Measurements from ENCODE around the gene GAL3ST3.
"Not testable (repeated sequence)": the region's sequence is repeated elsewhere in the genome, so short reads cannot be mapped to it uniquely, and the experiment has no call there.

The GAL3ST3 gene

DNA sequence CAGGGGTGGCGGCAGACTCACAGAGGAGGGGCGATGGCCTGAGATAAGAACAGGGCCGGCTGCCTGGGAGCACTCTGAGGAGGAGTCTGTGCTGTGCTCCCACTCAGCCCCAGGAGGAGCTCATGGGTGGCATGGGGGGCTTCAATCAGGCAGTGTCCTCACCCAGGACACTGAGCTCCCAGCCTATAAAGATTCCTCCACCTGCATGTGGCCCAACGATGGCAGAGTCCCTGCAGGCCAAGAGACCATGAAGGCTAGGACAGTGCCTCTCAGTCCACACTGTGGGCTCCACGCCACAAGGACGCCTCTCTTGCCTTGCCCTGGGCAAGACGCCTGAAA is 35.2 kb downstream of the GAL3ST3 start:
- no peak for DNase-seq (ENCODE audit: low read depth in 3 of 3)

DNA sequence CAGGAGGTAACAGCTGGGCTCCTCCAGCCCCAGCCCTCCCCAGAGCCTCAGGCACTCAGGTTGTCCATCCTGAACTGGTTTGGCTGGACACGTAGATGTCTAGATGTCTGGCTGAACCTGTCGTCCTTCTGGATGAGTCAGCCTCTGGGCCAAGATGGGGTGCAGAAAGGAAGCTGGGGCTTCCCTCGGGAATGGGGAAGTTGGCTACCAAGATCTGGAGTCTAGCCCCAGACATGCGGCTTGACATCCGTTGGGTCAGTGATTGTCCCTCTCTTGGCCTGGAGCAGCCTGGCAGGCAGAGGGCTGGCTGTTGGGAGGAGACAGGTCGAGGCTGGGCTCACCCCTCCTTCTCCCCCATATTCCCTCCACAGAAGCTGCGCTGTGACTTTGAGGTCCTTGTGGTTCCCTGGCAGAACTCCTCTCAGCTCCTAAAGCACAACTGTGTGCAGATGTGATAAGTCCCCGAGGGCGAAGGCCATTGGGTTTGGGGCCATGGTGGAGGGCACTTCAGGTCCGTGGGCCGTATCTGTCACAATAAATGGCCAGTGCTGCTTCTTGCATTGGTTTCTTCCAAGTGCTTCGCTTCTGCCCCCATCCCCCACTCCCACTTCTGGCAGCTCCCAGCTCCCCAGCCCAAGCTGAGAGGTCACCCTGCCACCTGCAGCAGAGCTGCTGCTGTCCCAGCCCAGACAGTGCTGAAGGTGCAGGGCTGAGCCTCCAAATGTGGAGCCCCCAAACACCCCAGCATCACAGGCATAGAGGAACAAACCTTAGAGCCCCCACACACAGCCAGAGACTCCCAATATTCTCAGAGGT is 35.8 kb downstream of the GAL3ST3 start:
- DNase-seq (ENCODE audit: low read depth in 3 of 3), result no peak

DNA sequence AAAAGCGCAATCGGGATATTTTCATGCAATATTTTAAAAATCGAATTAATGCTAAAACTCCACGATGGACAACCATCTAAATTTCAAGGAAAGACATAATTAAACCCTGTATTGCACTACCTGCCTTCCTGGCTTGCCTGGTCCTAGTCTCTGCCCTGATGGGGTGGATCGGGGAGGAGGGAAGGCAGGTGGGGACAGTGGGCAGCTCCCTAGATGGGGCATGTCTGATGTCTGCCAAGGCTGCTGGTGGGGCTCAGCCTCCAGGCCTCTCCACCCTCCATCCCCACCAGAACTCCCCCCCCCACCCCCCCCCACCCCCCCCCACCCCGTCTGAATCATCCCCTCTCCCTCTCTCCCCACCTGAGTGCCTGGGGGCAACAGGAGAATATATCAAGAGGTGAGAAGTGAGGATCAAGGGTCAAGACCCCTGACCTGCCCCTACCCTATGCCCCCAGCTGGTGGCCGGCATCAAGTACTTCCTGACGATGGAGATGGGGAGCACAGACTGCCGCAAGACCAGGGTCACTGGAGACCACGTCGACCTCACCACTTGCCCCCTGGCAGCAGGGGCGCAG is 36.5 kb downstream of the GAL3ST3 start:
- no peak for DNase-seq (ENCODE audit: low read depth in 3 of 3)

DNA sequence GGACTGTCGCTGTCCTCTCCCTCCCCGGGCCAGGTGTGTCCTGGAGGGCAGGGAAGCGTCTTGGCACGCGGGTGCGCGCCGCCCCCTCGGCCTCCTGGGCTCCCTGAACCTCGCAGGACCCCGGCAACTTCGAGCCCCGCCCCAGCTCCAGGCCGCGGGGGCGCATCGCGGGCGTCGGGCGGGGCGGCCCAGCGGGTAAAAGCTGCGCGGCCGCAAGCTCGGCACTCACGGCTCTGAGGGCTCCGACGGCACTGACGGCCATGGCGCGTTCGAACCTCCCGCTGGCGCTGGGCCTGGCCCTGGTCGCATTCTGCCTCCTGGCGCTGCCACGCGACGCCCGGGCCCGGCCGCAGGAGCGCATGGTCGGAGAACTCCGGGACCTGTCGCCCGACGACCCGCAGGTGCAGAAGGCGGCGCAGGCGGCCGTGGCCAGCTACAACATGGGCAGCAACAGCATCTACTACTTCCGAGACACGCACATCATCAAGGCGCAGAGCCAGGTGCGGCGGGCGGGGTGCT is 37.1 kb downstream of the GAL3ST3 start, which contains the start of gene CST6:
Gene CST6, plus strand, starts transcription at position 224 of the 519 bp plus-strand sequence. Its CDS starts 37 bp downstream, at position 261.
- no peak for DNase-seq (ENCODE audit: low read depth in 3 of 3)

DNA sequence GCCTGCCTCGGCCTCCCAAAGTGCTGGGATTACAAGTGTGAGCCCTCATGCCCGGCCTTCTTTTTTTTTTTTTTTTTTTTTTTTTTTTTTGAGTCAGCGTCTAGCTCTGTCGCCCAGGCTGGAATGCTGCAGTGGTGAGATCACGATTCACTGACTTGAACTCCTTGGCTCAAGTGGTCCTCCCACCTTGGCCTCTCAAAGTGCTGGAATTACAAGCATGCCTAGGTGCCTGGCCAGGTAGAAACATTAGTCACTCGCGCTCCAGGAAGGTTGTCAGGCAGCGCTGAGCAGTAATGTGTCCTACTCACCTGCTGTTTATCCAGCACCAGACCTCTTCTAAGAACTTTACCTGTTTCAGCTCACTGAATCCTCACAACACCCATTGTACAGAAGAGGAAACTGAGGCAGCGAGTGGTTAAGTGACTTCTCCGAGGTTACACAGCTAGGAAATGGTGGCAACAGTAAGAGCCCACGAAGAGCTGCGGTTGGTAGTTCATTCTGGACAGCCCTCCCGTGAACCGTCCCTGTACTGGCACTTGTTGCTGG is 37.6 kb downstream of the GAL3ST3 start:
- DNase-seq (ENCODE audit: low read depth in 3 of 3), result no peak

DNA sequence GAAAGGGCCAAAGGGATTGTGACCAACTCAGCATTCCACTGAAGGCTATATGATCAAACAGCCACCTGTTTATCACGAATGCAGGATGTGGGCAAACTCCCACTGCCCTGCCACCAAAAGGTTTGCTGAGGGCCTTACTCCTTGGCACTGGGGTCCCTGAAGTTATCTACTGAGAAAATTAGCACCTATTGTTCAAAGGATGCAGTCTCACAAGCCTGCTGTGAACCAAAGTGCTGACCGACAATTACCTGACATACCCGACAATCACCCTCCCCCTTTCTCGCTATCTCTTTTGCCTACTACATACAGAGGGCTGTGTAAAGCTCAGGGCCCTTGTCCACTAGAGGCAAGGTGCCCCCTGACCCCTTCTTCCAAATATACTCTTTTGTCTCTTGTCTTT is 38.9 kb downstream of the GAL3ST3 start:
- not testable (repeated sequence) for DNase-seq (ENCODE audit: low read depth in 3 of 3)

DNA sequence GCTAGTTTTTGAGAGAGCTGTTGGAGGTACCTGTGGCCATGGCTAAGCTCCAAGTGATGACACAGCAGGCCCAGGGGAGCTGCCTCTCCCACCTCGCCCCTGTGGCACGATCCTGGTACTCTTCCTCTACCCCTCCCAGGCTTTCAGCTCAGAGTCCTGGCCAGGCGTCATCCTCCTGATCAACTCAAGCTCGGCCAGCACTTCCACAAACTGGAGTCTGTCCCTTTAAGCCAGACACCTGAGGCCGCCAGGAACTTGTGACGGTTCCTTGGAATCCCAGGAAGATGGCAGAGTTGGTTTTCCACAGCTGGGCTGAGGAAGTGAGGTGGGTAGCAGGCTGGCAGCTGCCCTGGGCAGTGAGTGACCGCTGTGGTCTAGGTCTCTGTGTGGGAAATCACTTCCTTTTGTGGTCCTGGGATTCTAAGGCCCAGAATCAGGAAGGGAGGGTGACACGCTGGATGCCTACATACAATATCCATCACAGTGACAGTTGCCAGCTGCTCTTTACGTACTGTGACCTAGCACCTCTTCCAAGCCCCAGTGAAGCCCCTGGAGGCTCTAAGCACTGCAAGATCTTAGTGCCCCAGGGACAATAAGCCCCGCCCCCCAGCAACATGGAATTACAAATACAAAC is 40.4 kb downstream of the GAL3ST3 start:
- DNase-seq (ENCODE audit: low read depth in 3 of 3), result no peak

DNA sequence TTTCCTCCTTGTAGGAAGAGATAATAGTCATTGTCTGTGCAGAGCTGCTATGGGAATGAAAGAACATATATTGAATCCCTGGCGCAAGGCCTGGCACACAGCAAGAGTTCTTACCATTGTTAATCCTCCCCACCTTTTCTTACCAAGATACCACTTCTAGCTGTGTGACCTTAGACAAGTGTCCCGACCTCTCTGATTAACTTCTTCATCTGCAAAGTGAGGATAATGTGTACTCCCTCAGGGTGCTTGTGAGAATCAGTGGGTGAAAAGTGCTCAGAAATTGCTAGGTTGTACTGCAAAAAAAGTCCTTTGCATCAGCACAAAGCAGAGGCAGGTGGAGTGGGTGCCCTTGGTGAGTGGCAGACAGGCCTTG is 40.9 kb downstream of the GAL3ST3 start:
- DNase-seq (ENCODE audit: low read depth in 3 of 3), result no peak

DNA sequence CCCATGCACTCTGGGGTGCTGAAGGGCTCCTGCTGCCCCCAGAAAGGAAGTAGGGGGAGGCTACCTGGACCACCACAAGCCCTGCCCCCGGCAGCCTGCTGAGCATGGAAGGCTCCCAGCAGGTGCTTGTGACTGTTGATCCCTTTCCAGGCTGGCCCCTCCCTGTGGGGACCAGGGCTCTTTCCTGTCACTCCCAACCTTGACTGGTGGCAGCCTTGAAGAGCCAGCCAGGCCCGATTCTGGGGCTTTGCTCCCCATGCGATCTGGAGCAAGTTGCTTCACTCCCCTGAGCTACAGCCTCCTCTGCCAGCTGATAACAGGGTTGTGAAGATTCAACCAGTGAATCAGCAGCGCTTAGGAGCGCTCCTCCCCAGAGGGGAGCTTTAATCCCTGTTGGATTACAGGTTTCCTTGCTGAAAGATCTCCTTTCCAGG is 41.7 kb downstream of the GAL3ST3 start:
- no peak for DNase-seq (ENCODE audit: low read depth in 3 of 3)

DNA sequence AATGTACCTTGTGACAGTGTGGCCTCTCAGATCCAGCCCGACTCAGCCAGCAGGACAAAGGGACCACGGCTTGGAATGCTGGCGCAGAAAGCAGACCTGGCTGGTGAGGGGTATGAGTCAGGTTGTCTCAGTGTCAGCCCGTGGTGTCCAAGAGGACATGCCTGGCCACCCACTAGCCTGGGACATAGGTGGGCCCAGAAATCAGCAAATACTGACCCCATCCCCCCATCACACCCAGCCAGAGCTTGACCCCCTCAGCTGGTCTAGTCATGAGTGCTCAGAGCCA is 42.1 kb downstream of the GAL3ST3 start:
- no peak for DNase-seq (ENCODE audit: low read depth in 3 of 3)

DNA sequence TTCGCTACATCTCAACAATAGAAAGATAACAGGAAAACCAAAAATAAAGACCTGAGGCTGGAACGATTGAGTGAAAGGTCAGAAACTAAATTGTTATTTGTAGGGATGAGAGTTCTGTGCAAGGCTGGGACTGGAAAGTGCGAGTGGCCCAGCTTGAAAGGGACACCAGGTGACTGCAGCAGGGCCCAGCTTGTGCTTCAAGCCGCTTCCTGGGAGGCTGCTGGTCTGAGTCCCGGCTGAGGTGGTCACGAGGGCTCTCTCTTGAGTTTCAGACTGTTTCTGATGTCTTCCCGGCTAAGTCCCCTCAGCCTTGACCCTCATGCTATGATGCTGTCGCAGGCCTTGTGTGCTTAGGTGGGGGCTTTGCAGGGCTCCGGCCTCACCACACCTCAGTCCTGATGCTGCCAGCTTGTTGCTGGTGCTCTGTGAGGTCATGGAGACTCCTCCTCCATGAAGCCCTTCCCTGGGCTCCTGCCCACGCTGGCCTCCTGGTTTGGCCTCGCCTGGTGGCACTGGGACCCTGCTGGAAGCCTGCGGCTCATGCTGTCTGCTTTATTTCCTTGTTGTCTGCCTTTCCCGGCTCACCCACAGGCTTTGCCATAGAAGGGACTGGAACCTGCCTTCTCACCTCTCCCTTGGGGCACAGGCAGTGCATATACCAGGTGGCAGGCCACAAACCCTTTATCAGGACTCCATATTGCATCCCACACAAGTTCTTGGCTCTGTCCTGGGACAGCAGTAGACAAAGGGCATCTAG is 42.6 kb downstream of the GAL3ST3 start:
- DNase-seq (ENCODE audit: low read depth in 3 of 3), result no peak

DNA sequence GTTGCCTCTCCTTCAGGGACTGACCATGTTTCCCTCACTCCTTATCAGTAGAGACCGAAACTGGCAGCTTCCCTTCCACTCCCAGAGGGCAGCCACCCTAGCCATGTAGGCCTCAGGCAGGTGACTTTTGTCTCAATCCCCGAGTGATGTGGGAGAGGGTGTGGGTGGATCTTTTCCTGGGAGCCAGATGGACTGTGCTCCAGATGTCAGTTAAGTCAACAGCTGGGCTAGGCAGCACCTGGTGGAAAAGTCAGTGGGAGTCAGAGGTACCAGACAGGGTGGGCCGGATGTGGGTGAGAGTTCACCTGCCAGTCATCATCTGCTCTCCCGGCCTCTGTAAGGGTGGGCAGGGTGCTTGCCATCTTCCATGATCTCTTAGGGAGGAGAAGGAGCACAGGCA is 44.8 kb downstream of the GAL3ST3 start:
- no peak for DNase-seq (ENCODE audit: low read depth in 3 of 3)

DNA sequence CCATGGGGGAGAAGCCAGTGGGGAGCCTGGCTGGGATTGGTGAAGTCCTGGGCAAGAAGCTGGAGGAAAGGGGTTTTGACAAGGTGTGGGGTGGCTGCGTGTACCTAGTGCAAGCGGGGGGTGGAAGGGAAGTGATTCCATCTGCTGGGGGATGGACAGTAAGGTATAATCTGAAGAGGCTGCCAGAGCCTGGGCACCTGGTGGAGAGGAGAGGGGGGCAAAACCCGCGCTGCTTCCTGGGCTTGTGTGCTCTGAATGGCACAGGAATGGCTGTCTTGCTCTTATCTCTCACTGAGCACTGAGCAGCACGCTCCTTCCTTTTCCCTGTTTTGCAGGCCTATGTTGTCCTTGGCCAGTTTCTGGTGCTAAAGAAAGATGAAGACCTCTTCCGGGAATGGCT is 45.7 kb downstream of the GAL3ST3 start:
- no peak for DNase-seq (ENCODE audit: low read depth in 3 of 3)

DNA sequence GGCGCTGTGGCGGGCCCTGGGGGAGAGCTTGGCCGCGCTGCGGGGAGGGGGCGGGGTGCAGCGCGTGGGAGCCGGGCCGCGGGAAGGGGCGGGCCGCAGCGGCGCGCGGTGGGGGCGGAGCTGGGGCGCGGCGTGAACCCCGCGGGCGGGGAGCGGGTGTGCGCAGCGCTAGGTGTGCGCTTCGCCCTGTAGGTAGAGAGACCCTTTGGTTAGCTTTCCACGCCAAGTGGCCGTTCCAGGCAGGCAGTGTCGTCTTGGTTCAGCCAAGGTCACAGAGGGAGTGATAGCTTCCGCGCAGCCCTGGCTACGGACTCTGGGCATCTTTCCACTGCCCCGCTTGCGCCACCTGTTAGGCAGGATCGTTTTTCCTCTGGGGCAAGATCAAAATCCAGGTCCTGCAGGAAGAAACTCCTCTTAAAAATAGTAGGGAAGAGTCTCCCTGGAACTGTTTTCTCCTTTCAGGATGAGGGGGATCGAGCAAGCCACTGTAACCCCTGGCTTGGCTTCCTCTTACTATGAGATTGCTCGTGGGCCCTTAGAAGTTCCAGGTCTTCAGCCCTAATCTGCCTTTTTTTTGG is 46.2 kb downstream of the GAL3ST3 start:
- DNase-seq (ENCODE audit: low read depth in 3 of 3), result no peak

DNA sequence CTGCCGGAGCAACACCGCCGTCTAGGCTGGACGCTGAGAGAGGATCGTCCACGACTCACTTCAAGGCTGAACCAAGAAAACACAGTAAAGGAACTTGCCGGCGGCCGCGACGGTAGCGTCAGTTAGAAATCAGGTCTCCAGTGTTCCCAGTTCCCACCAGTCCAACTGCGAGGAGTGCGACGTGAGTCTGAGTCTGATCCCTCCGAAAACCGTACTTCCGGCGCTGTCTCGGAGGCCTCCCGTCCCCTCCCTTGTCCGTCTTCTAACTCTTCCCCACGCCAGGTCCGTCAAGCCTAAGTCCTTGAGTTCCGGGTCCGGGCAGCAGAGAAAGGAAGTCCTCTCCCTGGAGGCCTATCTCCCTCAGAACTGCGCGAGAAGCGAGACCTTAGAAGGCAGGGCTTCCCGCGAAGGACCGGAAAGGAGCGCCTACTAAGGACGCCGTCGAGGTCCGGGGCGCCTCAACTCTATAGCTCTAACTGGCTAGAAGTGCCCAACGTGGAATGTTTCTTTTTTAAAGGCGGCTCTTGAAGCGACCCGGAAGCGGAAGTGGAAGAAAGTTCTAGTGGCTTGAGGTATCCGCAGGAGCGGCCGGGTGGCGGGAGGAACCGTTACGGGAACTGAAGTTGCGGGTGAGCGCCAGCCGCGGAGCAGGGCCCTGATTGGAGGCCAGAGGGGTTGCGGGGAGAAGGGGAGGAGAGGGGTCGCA is 46.9 kb downstream of the GAL3ST3 start, which contains the start of the genes BANF1 and EIF1AD:
Gene BANF1, plus strand, starts transcription at position 562 of the 706 bp plus-strand sequence. CDS start 748 bp downstream, outside the sequence.
Gene EIF1AD, minus strand, starts transcription at position 216 of the 706 bp plus-strand sequence. CDS start 1,768 bp downstream, outside the sequence.
- DNase-seq (ENCODE audit: low read depth in 3 of 3), result peak; percentile 78 to 84 (median 82)

DNA sequence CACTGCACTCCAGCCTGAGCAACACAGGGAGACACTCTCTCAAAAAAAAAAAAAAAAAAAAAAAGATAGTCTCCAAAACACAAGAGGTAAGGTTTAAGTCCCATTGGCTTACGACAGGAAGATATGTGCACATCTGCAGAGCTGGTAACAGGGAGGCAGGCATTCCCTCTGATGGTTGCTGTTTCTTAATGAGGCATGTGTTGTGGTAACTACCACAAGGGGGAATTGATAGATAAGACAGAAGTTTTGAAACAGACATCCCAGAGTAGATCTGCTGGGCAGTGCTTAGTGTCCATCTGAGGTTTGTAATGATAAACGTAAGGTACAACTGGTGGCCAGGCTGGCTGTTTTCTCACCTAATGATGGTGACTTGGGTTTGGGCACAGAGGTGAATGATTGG is 51.7 kb downstream of the GAL3ST3 start:
- no peak for DNase-seq (ENCODE audit: low read depth in 3 of 3)

DNA sequence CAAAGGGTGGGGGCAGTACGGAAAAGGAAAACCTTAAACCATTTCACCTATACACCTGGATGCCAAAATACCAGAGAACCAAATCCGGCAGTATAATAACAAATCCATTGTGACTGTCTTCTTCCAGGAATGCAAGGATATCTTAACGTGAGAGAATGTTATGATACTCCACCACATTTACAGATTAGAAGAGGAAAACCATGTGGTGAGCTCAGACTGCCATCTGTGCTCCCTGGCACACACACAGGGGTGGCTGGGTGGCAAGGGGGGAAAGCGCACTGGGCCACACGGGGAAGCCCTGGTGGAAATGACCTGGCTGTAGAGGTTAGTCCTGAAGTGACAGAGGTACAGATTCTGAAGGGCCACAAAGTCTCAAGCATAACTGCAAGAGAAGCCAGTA is 56.9 kb downstream of the GAL3ST3 start:
- no peak for DNase-seq (ENCODE audit: low read depth in 3 of 3)

All from stimulated activated CD4-positive, alpha-beta T cell treated with anti-CD3 and anti-CD28 coated beads, TNF-alpha, amount 100 ng/mL, for 4 hours (primary cell).